AG04450 (cell line): ENCODE measurements around the gene QSOX1. TPM values are rescaled to one million over a fixed set of nuclear protein-coding genes. Genes with fewer than 3 reads are reported as not detected.

Experiments used
- CTCF ChIA-PET: fragments of 300-600, 350-600 bp; formaldehyde crosslinking; extraction: SDS; loops from one replicate; lab custom pipeline; 2022; ENCODE audit warnings: antibody characterized with exemption, inconsistent platforms; lab: Charles Lee
- POLR2A ChIA-PET: fragments of 350-600 bp; formaldehyde crosslinking; extraction: SDS; loops from one replicate; lab custom pipeline; 2021; ENCODE audit warnings: antibody characterized with exemption, inconsistent platforms; lab: Yijun Ruan, JAX
- DNase-seq: peaks from one replicate; pipeline ENCODE4 v3.0.0-alpha.2; 2011; ENCODE audit warnings: low read depth, low spot score
- H3K27ac ChIP-seq: one replicate; pipeline ENCODE4 v1.5.1; 2012; ENCODE audit warnings: low read depth, low read length, control low read depth
- H3K27me3 ChIP-seq: one replicate; pipeline ENCODE4 v1.6.0; 2012; ENCODE audit warnings: low read length; ENCODE audit not compliant: control insufficient read depth, insufficient read depth
- H3K4me3 ChIP-seq: 2 replicates; pipeline ENCODE4 v1.5.1; 2011; ENCODE audit warnings: mild to moderate bottlenecking, low read depth, low read length, control low read depth
- H3K9me3 ChIP-seq: 2 replicates; pipeline ENCODE4 v1.5.1; 2012; ENCODE audit warnings: low read length; ENCODE audit not compliant: control insufficient read depth, insufficient read depth
- CTCF ChIP-seq: IDR thresholded peaks from 2 replicates; pipeline ENCODE4 v1.5.1; 2011; ENCODE audit warnings: low read depth, low read length, control low read depth, inconsistent platforms
- polyA plus RNA-seq: library from polyadenylated mRNA; depleted of rRNA; stranded (reverse); fragments of >200 nt; gene quantifications from 2 replicates; pipeline ENCODE4 v1.2.3, GENCODE V29; 2011

Gene QSOX1
- polyA plus RNA-seq, 1 experiment = 1,269 TPM

- Histone ChIP-seq H3K9me3 (no peaks in the 10 kb centered on the region), H3K4me3 (no peak overlapping the region), H3K27me3 (no peaks in the 10 kb centered on the region), H3K27ac (no peak overlapping the region)
- no peak for DNase-seq
- ChIA-PET POLR2A (interaction anchor here (1.1 to 1.5 kb wide), 2 partner anchors 9 to 48 kb away, joined by 3 to 12 read pairs; partner anchors contain the start of gene QSOX1), CTCF (interaction anchor here (0.5 to 1.0 kb wide), 3 partner anchors 10 to 278 kb away, joined by 3 to 4 read pairs (median 3); no protein-coding TSS in a partner anchor)
- TF ChIP-seq CTCF = no peak
Observed at GRCh38 chr1:180145446-180145845, 9.2 kb upstream of the QSOX1 start.

DNA sequence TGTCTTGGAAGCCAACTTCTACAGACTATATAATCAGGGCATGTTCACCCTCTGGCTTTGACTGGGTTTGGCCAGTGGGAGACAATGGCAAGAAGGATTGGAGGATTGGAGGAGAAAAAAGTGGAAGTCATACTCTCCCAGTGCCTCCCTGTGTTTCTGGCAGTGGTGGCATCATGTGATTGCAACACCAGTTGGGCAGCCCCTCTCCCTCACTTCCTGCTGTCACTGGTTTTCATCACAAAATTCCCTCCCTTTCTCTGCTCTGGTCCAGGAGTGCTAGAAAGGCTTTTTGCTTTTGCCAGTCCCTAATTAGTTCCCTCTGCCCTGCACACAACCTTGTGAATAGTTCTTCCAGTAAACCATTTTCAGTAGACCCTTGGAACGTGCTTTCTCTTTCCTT, 3.7 kb upstream of the QSOX1 start:
- DNase-seq = no peak
- H3K27ac ChIP-seq = peak overlapping the region; percentile 75
- TF ChIP-seq CTCF = no peak
- ChIA-PET CTCF (no interaction called here), POLR2A (interaction anchor here (1.0 to 1.3 kb wide), 2 partner anchors 38 to 53 kb away, joined by 6 read pairs; no protein-coding TSS in a partner anchor)
- H3K27me3 ChIP-seq = no peaks in the 10 kb centered on the region
- no peak overlapping the region for H3K4me3 ChIP-seq
- H3K9me3 ChIP-seq = peaks cover 3% of the 10 kb centered on the region; the same call in 1 of the 2 replicates

DNA sequence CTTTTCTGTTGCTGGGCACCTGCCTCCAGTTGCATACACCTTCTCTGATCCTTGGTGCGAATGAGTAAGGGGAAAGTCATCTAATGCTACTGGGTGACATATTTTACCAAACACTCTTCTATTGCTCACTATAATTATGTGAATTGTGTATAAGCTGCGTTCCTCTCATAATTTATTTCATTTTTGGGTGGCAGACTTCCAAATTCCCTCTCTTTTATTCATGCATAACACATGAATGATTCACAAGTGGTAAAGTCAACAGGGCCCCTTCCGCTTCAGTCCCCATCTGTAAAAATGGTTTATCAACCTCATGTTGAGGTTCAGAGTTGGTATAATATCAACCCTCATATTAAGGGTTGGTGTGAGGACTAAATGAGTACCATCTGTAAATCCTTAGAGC, 3.2 kb upstream of the QSOX1 start:
- peaks cover 3% of the 10 kb centered on the region; the same call in 1 of the 2 replicates for H3K9me3 ChIP-seq
- H3K4me3 ChIP-seq = no peak overlapping the region
- no peak for TF ChIP-seq CTCF
- no peaks in the 10 kb centered on the region for H3K27me3 ChIP-seq
- DNase-seq = peak; percentile 86
- H3K27ac ChIP-seq = peak overlapping the region; percentile 80
- POLR2A ChIA-PET = interaction anchor here (1.0 to 1.3 kb wide), 2 partner anchors 38 to 53 kb away, joined by 6 read pairs; no protein-coding TSS in a partner anchor
- CTCF ChIA-PET = no interaction called here

GRCh38 chr1:180152588-180152987, 2.1 kb upstream of the QSOX1 start:
- H3K9me3 ChIP-seq = peaks cover 3% of the 10 kb centered on the region; the same call in 1 of the 2 replicates
- H3K27ac ChIP-seq = no peak overlapping the region
- TF ChIP-seq CTCF = no peak
- no peak for DNase-seq
- CTCF ChIA-PET = no interaction called here
- no peaks in the 10 kb centered on the region for H3K27me3 ChIP-seq
- POLR2A ChIA-PET = interaction anchor here (3.9 kb wide), 1 partner anchor 54 kb away, joined by 27 read pairs; no protein-coding TSS in a partner anchor
- H3K4me3 ChIP-seq = no peak overlapping the region

GRCh38 chr1:180153032-180153431, 1.6 kb upstream of the QSOX1 start:
- H3K4me3 ChIP-seq = no peak overlapping the region
- no peak for DNase-seq
- CTCF ChIA-PET = no interaction called here
- POLR2A ChIA-PET = interaction anchor here (0.8 to 3.9 kb wide), 3 partner anchors 35 to 55 kb away, joined by 3 to 27 read pairs (median 3); no protein-coding TSS in a partner anchor
- H3K27ac ChIP-seq = no peak overlapping the region
- H3K27me3 ChIP-seq = no peaks in the 10 kb centered on the region
- TF ChIP-seq CTCF = no peak
- H3K9me3 ChIP-seq = peaks cover 3% of the 10 kb centered on the region; the same call in 1 of the 2 replicates
